ENCODE measurements around the gene RAB11FIP4.

DNA sequence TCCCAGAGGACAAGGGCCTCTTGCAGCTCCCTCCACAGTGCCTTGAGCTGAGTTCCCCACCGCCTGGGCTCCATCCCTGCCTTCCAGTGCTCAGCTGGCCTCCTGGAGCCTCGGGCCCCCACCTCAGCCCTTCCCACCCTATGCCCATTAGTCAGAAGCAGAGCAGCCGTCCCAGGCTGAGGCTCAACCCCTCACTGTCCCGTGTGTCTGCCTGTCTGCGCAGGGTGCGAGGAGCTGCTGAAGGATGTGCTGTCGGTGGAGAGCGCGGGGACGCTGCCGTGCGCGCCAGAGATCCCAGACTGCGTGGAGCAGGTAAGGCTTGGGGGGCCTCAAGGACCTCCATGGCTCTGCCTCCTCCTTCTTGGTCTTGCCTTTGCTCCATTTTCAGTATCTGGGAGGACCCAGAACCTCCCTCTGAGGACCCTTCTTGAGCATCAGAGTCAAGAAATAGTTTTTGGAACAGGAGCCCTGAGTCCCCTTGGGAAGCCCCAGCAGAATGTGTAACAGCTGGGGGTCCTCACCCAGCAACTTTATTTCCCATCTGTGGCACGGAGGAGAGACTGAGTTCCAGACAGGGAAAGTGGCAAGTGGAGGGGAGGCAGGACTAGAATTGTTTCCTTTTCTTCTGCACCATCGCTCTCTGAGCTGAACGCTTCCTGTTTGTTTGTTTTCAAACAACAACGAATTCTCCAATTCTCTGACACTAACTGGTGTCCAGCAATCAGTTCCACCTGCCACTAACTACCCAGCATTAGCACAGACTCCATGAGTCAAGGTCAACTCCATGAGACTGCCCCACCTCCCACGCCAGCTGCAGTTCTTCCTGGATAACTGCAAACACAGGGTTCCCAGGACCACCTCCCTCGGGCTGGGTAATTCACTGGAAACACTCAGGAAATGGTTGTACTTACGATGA is 42.6 kb downstream of the RAB11FIP4 start:
- no peak for TF ChIP-seq CTCF (IDR thresholded peaks at IDR 0.05; ENCODE audit: borderline replicate concordance, extremely low read depth, low read length, poor library complexity, severe bottlenecking)
- TF ChIP-seq EZH2 (IDR thresholded peaks at IDR 0.05; ENCODE audit: borderline replicate concordance, low read depth, low read length, severe bottlenecking): no peak
